Right lobe of liver (tissue), 6 donors: ENCODE results near the gene SLC39A11. TPM values are rescaled to one million over a fixed set of nuclear protein-coding genes. Genes with fewer than 3 reads are reported as not detected.

Source experiments
- ATAC-seq, 4 donors: fragments of 200-7000 bp; cut with Tn5 transposase; one replicate each; pipeline ENCODE4 v1.9.1; 2020; ENCODE audit warnings: mild to moderate bottlenecking in 4 of 4, moderate library complexity in 4 of 4
- DNase-seq, 3 donors: peaks; one replicate each; pipeline ENCODE4 v3.0.0-alpha.2; 2020
- H3K27ac ChIP-seq, 3 donors: fragments of 200-600 bp; one replicate each; pipeline ENCODE4 v1.8.0; 2022
- H3K27me3 ChIP-seq, 2 donors: fragments of 200-600 bp; one replicate each; pipeline ENCODE4 v1.8.0; 2022
- H3K36me3 ChIP-seq, 4 donors: fragments of 200-600 bp; sonication (generic) in 1 of 4; one replicate each; pipeline versions ENCODE4 v1.5.1 to v1.8.0; 2017 to 2022; ENCODE audit warnings: control low read depth in 1 of 4
- H3K4me1 ChIP-seq, 4 donors: fragments of 200-600 bp; sonication (generic) in 1 of 4; one replicate each; pipeline versions ENCODE4 v1.5.1 to v1.8.0; 2017 to 2022; ENCODE audit warnings: control low read depth in 1 of 4
- H3K4me3 ChIP-seq, 3 donors: fragments of 200-600 bp; one replicate each; pipeline ENCODE4 v1.8.0; 2022
- H3K9me3 ChIP-seq, 4 donors: fragments of 200-600 bp; sonication (generic) in 1 of 4; one replicate each; pipeline versions ENCODE4 v1.5.1 to v1.8.0; 2017 to 2022; ENCODE audit warnings: control low read depth in 1 of 4
- POLR2A ChIP-seq: fragments of 450-650 bp; IDR thresholded peaks from one replicate; pipeline ENCODE4 v1.6.1; 2017; ENCODE audit warnings: antibody characterized with exemption, mild to moderate bottlenecking
- WGBS: methylation state at CpG from one replicate; pipeline ENCODE4 v1.1.6; 2018; ENCODE audit warnings: low coverage, low lambda C conversion rate; ENCODE audit not compliant: insufficient coverage; ENCODE audit errors: missing lambda C conversion rate; 5-methylcytosine and 5-hydroxymethylcytosine counted together
- intact Hi-C, 2 donors: fragments of 100-400 bp; cut with DNase I; formaldehyde crosslinking; loops; one replicate each; pipeline versions ENCODE4 v1.11.2 to v1.14.1; 2022
- total RNA-seq, 6 experiments: library from RNA; depleted of rRNA in 2 of 6; stranded (reverse); fragments of >200 nt in 2 of 6; fragmentation: NEBNext Ultra II Directional in 3 of 6; extraction: Animal tissue kit (Norgen Biotek cat#: 25700) in 3 of 6; gene quantifications; one replicate each; pipeline versions ENCODE4 v1.1.0 to v1.2.4, GENCODE V29; 2016 to 2023
- TF ChIP-seq, protein P1 (sequence below), 4 donors: fragments of 200-600 bp in 3 of 4; fragments of 450-650 bp in 1 of 4; IDR thresholded peaks; one replicate each; pipeline versions ENCODE4 v1.5.1 to v1.8.0; 2016 to 2022; ENCODE audit warnings: antibody characterized with exemption in 4 of 4, mild to moderate bottlenecking in 2 of 4
- donor health status: DM: no; HTN: yes; CAD: no.
- donor health status: DM: no; HTN: no; CAD: no.
- donor health status: DM: no; HTN: no; CAD: no.
- donor health status: DM: no; HTN: yes; CAD: no.
- donor health status: DM: no; HTN: yes; CAD: no.

Gene SLC39A11
- total RNA-seq, 6 experiments from 2014 or later = 25.4 to 49.6 (median 39.3) TPM

DNA sequence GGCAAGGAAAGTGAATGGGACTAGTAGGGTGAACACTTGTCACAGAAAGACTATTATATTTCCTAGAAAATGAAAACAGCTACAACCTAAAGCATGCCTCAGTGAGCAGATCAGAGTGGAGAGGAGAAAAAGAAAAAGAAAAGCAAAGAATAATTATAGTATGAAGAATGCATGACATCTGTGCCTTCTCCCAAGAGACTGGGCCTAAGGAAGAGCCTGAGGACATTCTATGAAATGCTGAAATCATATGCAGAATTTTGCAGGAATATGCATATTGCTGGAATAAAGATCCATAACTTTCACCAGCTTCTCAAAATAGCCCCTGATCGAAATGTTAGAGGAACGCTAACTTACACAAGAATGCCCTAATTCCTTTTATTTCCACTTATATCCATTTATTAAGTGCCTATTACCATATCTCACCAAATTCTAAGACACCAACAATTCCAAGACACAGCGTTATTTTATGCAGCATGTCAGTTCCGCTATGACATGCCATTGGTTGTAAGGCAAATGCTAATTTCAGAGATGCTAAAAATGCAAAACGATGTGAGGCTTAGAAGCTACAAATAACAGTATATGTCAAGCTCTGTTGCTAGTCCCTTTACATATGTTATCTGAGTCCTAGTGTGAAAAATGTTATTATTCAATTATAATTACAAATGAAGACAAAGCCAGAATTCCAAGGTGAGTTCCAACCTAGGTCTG is 171.0 kb downstream of the SLC39A11 start:
- H3K27me3 ChIP-seq = no peaks in the 10 kb centered on the region
- ATAC-seq (no peak), DNase-seq (no peak)
- no peak for TF ChIP-seq POLR2A
- TF ChIP-seq, protein P1, sequence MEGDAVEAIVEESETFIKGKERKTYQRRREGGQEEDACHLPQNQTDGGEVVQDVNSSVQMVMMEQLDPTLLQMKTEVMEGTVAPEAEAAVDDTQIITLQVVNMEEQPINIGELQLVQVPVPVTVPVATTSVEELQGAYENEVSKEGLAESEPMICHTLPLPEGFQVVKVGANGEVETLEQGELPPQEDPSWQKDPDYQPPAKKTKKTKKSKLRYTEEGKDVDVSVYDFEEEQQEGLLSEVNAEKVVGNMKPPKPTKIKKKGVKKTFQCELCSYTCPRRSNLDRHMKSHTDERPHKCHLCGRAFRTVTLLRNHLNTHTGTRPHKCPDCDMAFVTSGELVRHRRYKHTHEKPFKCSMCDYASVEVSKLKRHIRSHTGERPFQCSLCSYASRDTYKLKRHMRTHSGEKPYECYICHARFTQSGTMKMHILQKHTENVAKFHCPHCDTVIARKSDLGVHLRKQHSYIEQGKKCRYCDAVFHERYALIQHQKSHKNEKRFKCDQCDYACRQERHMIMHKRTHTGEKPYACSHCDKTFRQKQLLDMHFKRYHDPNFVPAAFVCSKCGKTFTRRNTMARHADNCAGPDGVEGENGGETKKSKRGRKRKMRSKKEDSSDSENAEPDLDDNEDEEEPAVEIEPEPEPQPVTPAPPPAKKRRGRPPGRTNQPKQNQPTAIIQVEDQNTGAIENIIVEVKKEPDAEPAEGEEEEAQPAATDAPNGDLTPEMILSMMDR (IDR thresholded peaks at IDR 0.05) = no peak
- no peaks in the 10 kb centered on the region for H3K4me1 ChIP-seq
- H3K9me3 ChIP-seq = no peaks in the 10 kb centered on the region
- intact Hi-C loops = no loop called here
- no peak overlapping the region for H3K4me3 ChIP-seq
- WGBS = 91% methylated on average over 5 of the region's 5 CpGs
- no peak overlapping the region for H3K27ac ChIP-seq
- no peaks in the 10 kb centered on the region for H3K36me3 ChIP-seq

DNA sequence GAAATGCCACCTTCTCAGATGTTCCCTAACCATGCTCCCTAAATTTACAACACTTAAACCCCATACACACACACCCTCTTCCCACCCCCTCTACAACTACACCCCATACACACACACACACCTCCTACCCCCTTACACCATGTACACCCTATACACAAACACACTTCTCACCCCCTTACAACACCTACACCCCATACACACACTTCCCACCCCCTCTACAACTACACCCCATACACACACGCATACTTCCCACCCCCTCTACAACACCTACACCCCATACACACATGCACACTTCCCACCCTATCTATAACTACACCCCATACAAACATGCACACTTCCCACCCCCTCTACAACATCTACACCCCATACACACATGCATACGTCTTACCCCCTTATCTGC is 172.0 kb downstream of the SLC39A11 start:
- Histone ChIP-seq H3K9me3 (no peaks in the 10 kb centered on the region), H3K4me3 (no peak overlapping the region), H3K4me1 (no peaks in the 10 kb centered on the region), H3K27ac (no peak overlapping the region), H3K27me3 (no peaks in the 10 kb centered on the region), H3K36me3 (no peaks in the 10 kb centered on the region)
- DNase-seq = no peak
- intact Hi-C loops = no loop called here
- WGBS = 91% methylated on average over 2 of the region's 2 CpGs
- TF ChIP-seq, protein P1 (IDR thresholded peaks at IDR 0.05) = no peak
- TF ChIP-seq POLR2A = no peak
- no peak for ATAC-seq

DNA sequence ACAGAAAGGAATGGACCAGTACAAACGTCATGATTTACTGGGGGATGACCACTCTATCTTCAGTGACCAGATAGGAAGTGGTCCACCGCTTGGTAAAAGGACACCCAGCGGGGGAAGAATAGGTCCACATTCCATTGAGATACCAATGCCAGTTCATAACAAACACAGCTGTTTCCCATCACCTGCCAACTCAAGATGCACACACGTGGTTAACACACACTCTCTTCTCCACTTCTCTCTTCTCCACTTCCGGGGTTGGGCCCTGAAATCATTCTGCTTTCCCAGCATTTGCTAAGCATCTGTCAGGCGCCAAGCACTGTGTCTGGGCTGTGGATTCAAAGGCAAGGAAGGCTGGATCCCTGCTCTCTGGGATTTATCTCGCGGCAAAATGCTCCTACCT is 175.5 kb downstream of the SLC39A11 start:
- no peaks in the 10 kb centered on the region for H3K27me3 ChIP-seq
- TF ChIP-seq, protein P1 (IDR thresholded peaks at IDR 0.05) = no peak
- no peak for TF ChIP-seq POLR2A
- H3K36me3 ChIP-seq = no peaks in the 10 kb centered on the region
- 87% methylated on average over 7 of the region's 8 CpGs for WGBS
- H3K9me3 ChIP-seq = no peaks in the 10 kb centered on the region
- intact Hi-C loops = no loop called here
- ATAC-seq (no peak), DNase-seq (no peak)
- H3K27ac ChIP-seq = no peak overlapping the region
- H3K4me1 ChIP-seq = no peaks in the 10 kb centered on the region
- no peak overlapping the region for H3K4me3 ChIP-seq

DNA sequence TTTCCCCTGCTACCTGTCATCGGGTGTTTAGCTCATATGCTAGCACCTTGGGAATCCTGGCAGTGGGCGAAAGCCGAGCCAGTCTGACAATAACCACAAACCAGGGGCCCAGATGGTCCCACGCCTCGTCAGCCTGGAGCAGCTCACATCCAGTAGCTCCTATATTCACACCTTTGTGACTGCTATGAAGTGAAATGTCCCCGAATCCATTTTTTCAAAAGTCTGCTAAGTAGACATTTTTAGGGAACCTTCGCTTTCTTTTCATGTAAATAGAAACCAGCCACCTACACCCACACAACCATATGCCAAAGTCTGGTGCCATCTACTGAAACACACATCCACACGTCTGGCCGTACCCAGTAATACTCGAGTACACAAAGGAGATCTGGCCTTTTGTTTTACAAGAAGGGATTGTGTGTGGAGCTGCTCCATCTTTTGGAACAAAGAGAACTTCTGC is 176.8 kb downstream of the SLC39A11 start:
- ATAC-seq (no peak), DNase-seq (no peak)
- H3K36me3 ChIP-seq = no peaks in the 10 kb centered on the region
- no peak overlapping the region for H3K27ac ChIP-seq
- H3K4me3 ChIP-seq = no peak overlapping the region
- no peaks in the 10 kb centered on the region for H3K4me1 ChIP-seq
- intact Hi-C loops = no loop called here
- WGBS = 97% methylated on average over 6 of the region's 10 CpGs
- H3K27me3 ChIP-seq = no peaks in the 10 kb centered on the region
- H3K9me3 ChIP-seq = no peaks in the 10 kb centered on the region
- TF ChIP-seq POLR2A = no peak
- TF ChIP-seq, protein P1 (IDR thresholded peaks at IDR 0.05) = no peak
